ENCODE results near the gene CDH24. TPM values are rescaled to one million over a fixed set of nuclear protein-coding genes. Genes with fewer than 3 reads are reported as not detected.

The CDH24 gene
- total and polyA plus RNA-seq, 9 of the 15 experiments (the other 6 are each of a cell fraction or from before 2014, with no cell fraction given), result 0.04 to 16.2 (median 4.9) TPM

DNA sequence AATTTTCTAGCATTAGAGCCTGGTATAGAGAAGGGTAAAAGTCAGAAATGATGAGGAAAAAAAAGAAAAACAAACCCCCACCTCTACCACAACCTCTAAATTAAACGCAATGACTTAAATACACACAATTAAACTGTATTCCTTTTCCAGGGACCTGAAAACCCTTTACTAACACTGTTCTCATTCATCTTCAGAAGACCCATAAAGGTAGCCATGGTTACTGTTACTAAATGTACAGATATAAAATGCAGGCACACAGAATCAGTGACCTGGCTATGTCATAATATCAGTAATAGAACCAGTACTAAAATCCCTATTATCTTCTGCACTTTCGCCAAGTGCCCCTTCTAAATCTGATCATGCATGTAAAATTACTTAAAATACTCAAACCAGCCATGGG lies 36.2 kb upstream of the CDH24 start:
- 54% methylated on average over 2 of the region's 2 CpGs for WGBS (ENCODE audit: insufficient coverage, low coverage, missing lambda C conversion rate)
- peak overlapping the region; percentile 90 for H3K4me2 ChIP-seq (ENCODE audit: insufficient read depth, low read length)
- POLR2A ChIA-PET, result interaction anchor here (2.1 to 3.0 kb wide), 5 partner anchors 13 to 31 kb away, joined by 10 to 34 read pairs (median 20); no protein-coding TSS in a partner anchor

DNA sequence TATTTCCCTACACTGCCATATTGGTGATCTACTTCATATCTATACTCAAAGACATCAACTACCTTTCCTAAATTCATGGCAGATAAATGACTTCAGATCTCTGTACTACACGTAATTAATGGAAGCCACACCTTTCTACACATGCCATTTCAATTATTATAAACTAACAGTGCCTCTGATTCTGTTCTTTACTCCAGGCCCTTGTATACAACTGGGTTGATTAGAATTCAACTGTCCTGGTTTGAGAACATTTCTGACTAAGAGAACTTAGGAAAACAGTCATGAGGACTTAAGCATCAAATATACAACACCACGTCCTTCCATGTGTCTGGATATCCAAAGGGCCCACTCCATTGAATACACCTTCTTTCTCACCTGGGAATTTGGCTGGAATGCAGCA lies 35.8 kb upstream of the CDH24 start:
- CTCF ChIA-PET (ENCODE audit: low intra/inter-chr PET ratio), result no interaction called here
- Histone ChIP-seq H3K27ac (ENCODE audit: extremely low read depth, low read depth, low read length) (no peak overlapping the region), H3K36me3 (ENCODE audit: control insufficient read depth, insufficient read depth, low read length) (peaks cover 68% of the 10 kb centered on the region), H3K27me3 (ENCODE audit: control insufficient read depth in 2 of 2, insufficient read depth in 2 of 2, low read length in 2 of 2) (no peaks in the 10 kb centered on the region), H3K79me2 (ENCODE audit: control insufficient read depth, insufficient read depth, low read length) (peaks cover 78% of the 10 kb centered on the region), H3K9me1 (ENCODE audit: control insufficient read depth, insufficient read depth, low read length) (no peaks in the 10 kb centered on the region), H3K4me2 (ENCODE audit: insufficient read depth, low read length) (peak overlapping the region; percentile 90), H3K4me1 (replicated peaks in 1 of 2; ENCODE audit: control insufficient read depth in 2 of 2, insufficient read depth in 2 of 2, low read length in 2 of 2) (peaks cover 8 to 27% of the 10 kb centered on the region in 2 experiments; a peak in 4 of 5 replicates), H4K20me1 (replicated peaks; ENCODE audit: control insufficient read depth, insufficient read depth, low read length) (peaks cover 15% of the 10 kb centered on the region), H2AFZ (ENCODE audit: low read depth, low read length) (no peak overlapping the region), H3K9me3 (replicated peaks; ENCODE audit: control insufficient read depth, insufficient read depth, low read depth, low read length) (no peaks in the 10 kb centered on the region), H3K4me3 (peak overlapping the region; percentile 83; the same call in 1 of the 2 replicates), H3K9ac (ENCODE audit: insufficient read depth in 1 of 2, low read depth in 2 of 2, low read length in 2 of 2) (peak overlapping the region in 1 of 2 experiments; percentile 98; a peak in 1 of 4 replicates)
- WGBS (ENCODE audit: insufficient coverage, low coverage, missing lambda C conversion rate), result 65% methylated on average over 2 of the region's 2 CpGs
- ATAC-seq (no peak), FAIRE-seq (no peak), DNase-seq (ENCODE audit: extremely low read depth in 1 of 4, low spot score in 3 of 4) (no peak)
- no TSS peak for BruUV-seq (replicated peaks)
- POLR2A ChIA-PET, result no interaction called here
- in situ Hi-C loops (cut with MboI), result no loop called here
- intact Hi-C loops (cut with micrococcal nuclease), result no loop called here
- no peak for TF ChIP-seq ZNF584 (CRISPR knock-in tag; IDR thresholded peaks at IDR 0.05; ENCODE audit: low read depth)
- no peak for TF ChIP-seq EWSR1 (IDR thresholded peaks at IDR 0.05; ENCODE audit: borderline replicate concordance, low read depth, partially characterized antibody)
- TF ChIP-seq KDM1A (IDR thresholded peaks at IDR 0.05), result no peak
- TF ChIP-seq ZNF830 (CRISPR knock-in tag; IDR thresholded peaks at IDR 0.05), result no peak
- no peak for TF ChIP-seq KAT7 (CRISPR knock-in tag; IDR thresholded peaks at IDR 0.05; ENCODE audit: borderline replicate concordance)
- TF ChIP-seq MEF2A (IDR thresholded peaks at IDR 0.05; ENCODE audit: control insufficient read depth, low read depth, low read length), result no peak
- TF ChIP-seq HDAC2 (IDR thresholded peaks at IDR 0.05), result no peak
- TF ChIP-seq NRF1 (conservative IDR thresholded peaks at IDR 0.05 in 1 of 2, IDR thresholded peaks at IDR 0.05 in 1 of 2), result no peak
- no peak for TF ChIP-seq ZNF133 (CRISPR knock-in tag; IDR thresholded peaks at IDR 0.05)
- TF ChIP-seq ELF1 (tag; IDR thresholded peaks at IDR 0.05), result no peak
- TF ChIP-seq, protein P1, sequence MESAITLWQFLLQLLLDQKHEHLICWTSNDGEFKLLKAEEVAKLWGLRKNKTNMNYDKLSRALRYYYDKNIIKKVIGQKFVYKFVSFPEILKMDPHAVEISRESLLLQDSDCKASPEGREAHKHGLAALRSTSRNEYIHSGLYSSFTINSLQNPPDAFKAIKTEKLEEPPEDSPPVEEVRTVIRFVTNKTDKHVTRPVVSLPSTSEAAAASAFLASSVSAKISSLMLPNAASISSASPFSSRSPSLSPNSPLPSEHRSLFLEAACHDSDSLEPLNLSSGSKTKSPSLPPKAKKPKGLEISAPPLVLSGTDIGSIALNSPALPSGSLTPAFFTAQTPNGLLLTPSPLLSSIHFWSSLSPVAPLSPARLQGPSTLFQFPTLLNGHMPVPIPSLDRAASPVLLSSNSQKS (CRISPR knock-in tag; IDR thresholded peaks at IDR 0.05), result no peak
- no peak for TF ChIP-seq ETV1 (tag; conservative IDR thresholded peaks at IDR 0.05; ENCODE audit: low read depth)
- TF ChIP-seq, protein P2, sequence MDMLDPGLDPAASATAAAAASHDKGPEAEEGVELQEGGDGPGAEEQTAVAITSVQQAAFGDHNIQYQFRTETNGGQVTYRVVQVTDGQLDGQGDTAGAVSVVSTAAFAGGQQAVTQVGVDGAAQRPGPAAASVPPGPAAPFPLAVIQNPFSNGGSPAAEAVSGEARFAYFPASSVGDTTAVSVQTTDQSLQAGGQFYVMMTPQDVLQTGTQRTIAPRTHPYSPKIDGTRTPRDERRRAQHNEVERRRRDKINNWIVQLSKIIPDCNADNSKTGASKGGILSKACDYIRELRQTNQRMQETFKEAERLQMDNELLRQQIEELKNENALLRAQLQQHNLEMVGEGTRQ (CRISPR knock-in tag; IDR thresholded peaks at IDR 0.05), result no peak
- TF ChIP-seq CAMTA2 (CRISPR knock-in tag; conservative IDR thresholded peaks at IDR 0.05), result no peak

More for the DNA sequence above, 36.2 kb upstream of the CDH24 start:
- H3K4me1 ChIP-seq (replicated peaks in 1 of 2; ENCODE audit: control insufficient read depth in 2 of 2, insufficient read depth in 2 of 2, low read length in 2 of 2), result peaks cover 8 to 29% of the 10 kb centered on the region in 2 experiments; a peak in 4 of 5 replicates
- in situ Hi-C loops (cut with MboI) (no loop called here), intact Hi-C loops (cut with micrococcal nuclease) (no loop called here)
- H3K27me3 ChIP-seq (ENCODE audit: control insufficient read depth in 2 of 2, insufficient read depth in 2 of 2, low read length in 2 of 2), result no peaks in the 10 kb centered on the region
- H4K20me1 ChIP-seq (replicated peaks; ENCODE audit: control insufficient read depth, insufficient read depth, low read length), result peaks cover 16% of the 10 kb centered on the region
- BruUV-seq (replicated peaks), result no TSS peak
- FAIRE-seq, result no peak
- CTCF ChIA-PET (ENCODE audit: low intra/inter-chr PET ratio), result no interaction called here
- H2AFZ ChIP-seq (ENCODE audit: low read depth, low read length), result no peak overlapping the region
- no peak overlapping the region for H3K27ac ChIP-seq (ENCODE audit: extremely low read depth, low read depth, low read length)
- peak overlapping the region in 1 of 2 experiments; percentile 98; a peak in 2 of 4 replicates for H3K9ac ChIP-seq (ENCODE audit: insufficient read depth in 1 of 2, low read depth in 2 of 2, low read length in 2 of 2)
- H3K9me1 ChIP-seq (ENCODE audit: control insufficient read depth, insufficient read depth, low read length), result no peaks in the 10 kb centered on the region
- H3K79me2 ChIP-seq (ENCODE audit: control insufficient read depth, insufficient read depth, low read length), result peaks cover 82% of the 10 kb centered on the region
- DNase-seq (ENCODE audit: extremely low read depth in 1 of 4, low spot score in 3 of 4), result no peak
- ATAC-seq, result no peak
- peak overlapping the region; percentile 83 for H3K4me3 ChIP-seq
- no peaks in the 10 kb centered on the region for H3K9me3 ChIP-seq (replicated peaks; ENCODE audit: control insufficient read depth, insufficient read depth, low read depth, low read length)
- TF ChIP-seq RFX1 (IDR thresholded peaks at IDR 0.05), result peak; percentile 54; the same call in 1 of the 2 replicates
- TF ChIP-seq SP2 (IDR thresholded peaks at IDR 0.05; ENCODE audit: extremely low read depth, low read depth, low read length, poor library complexity, severe bottlenecking), result no peak
- TF ChIP-seq JUNB (CRISPR knock-in tag; conservative IDR thresholded peaks at IDR 0.05), result no peak
- no peak for TF ChIP-seq TOE1 (IDR thresholded peaks at IDR 0.05; ENCODE audit: borderline replicate concordance)
- TF ChIP-seq TOE1 (CRISPR knock-in tag; IDR thresholded peaks at IDR 0.05; ENCODE audit: borderline replicate concordance, low read depth), result no peak
- H3K36me3 ChIP-seq (ENCODE audit: control insufficient read depth, insufficient read depth, low read length), result peaks cover 68% of the 10 kb centered on the region
